Spleen (tissue), 11 donors: ENCODE results near the gene ONECUT3. TPM values are rescaled to one million over a fixed set of nuclear protein-coding genes. Genes with fewer than 3 reads are reported as not detected.

ENCODE experiments used
- DNase-seq: peaks from one replicate; pipeline ENCODE4 v3.0.0-alpha.2; 2020
- H3K27ac ChIP-seq, 8 donors: fragments of 200-600 bp; sonication (generic) in 7 of 8; 1 replicate in 4 of 8; 2 replicates in 4 of 8; pipeline versions ENCODE4 v1.5.0 to v1.8.0; 2016 to 2021; ENCODE audit warnings: inconsistent platforms in 4 of 8, mild to moderate bottlenecking in 4 of 8, moderate library complexity in 1 of 8
- H3K27me3 ChIP-seq, 7 donors: fragments of 200-600 bp; sonication (generic) in 6 of 7; replicated peaks in 1 of 7; 1 replicate in 4 of 7; 2 replicates in 3 of 7; pipeline versions ENCODE4 v1.5.0 to v1.8.0; 2016 to 2021; ENCODE audit warnings: inconsistent platforms in 3 of 7, mild to moderate bottlenecking in 1 of 7
- H3K36me3 ChIP-seq, 6 donors: fragments of 200-600 bp; sonication (generic) in 5 of 6; 1 replicate in 4 of 6; 2 replicates in 2 of 6; pipeline versions ENCODE4 v1.5.0 to v1.8.0; 2016 to 2021; ENCODE audit warnings: inconsistent platforms in 2 of 6
- H3K4me1 ChIP-seq, 6 donors: fragments of 200-600 bp; sonication (generic) in 5 of 6; 1 replicate in 3 of 6; 2 replicates in 3 of 6; pipeline versions ENCODE4 v1.5.0 to v1.8.0; 2016 to 2021; ENCODE audit warnings: inconsistent platforms in 3 of 6
- H3K4me3 ChIP-seq, 8 donors: fragments of 200-600 bp; sonication (generic) in 7 of 8; 1 replicate in 4 of 8; 2 replicates in 4 of 8; pipeline versions ENCODE4 v1.5.0 to v1.8.0; 2016 to 2021; ENCODE audit warnings: inconsistent platforms in 4 of 8, mild to moderate bottlenecking in 4 of 8, moderate library complexity in 2 of 8
- H3K9me3 ChIP-seq, 8 donors: fragments of 200-600 bp; sonication (generic) in 7 of 8; 1 replicate in 4 of 8; 2 replicates in 4 of 8; pipeline versions ENCODE4 v1.5.0 to v1.8.0; 2016 to 2021; ENCODE audit warnings: inconsistent platforms in 4 of 8
- POLR2A ChIP-seq, 3 donors: fragments of 450-650 bp; IDR thresholded peaks; one replicate each; pipeline ENCODE4 v1.5.1; 2017; ENCODE audit warnings: antibody characterized with exemption in 3 of 3, mild to moderate bottlenecking in 1 of 3
- POLR2AphosphoS5 ChIP-seq, 3 donors: sonication (generic); formaldehyde crosslinking; IDR thresholded peaks; one replicate each; pipeline ENCODE4 v1.5.1; 2017; ENCODE audit warnings: antibody characterized with exemption in 3 of 3
- WGBS, 5 donors: extraction: QIAGEN DNeasy Blood & Tissue Kit in 3 of 5; methylation state at CpG; one replicate each; pipeline versions ENCODE4 v1.1.5 to v1.1.7; 2013 to 2018; 5-methylcytosine and 5-hydroxymethylcytosine counted together
- intact Hi-C: fragments of 100-400 bp; cut with DNase I; formaldehyde crosslinking; loops from one replicate; pipeline ENCODE4 v1.15.0; 2023; ENCODE audit warnings: low total_unique reads
- polyA plus RNA-seq, 3 donors: library from polyadenylated mRNA; stranded (reverse); fragments of 200-250 nt; gene quantifications; one replicate each; pipeline ENCODE4 v1.2.1, GENCODE V29; 2013
- total RNA-seq, 7 donors: library from RNA; depleted of rRNA in 3 of 7; stranded (reverse); fragments of >200 nt in 3 of 7; fragmentation: NEBNext Ultra II Directional in 4 of 7; extraction: Animal tissue kit (Norgen Biotek cat#: 25700) in 4 of 7; gene quantifications; one replicate each; pipeline versions ENCODE4 v1.1.0 to v1.2.1, GENCODE V29; 2016 to 2021
- TF ChIP-seq, protein P1 (sequence below), 11 experiments: fragments of 200-600 bp in 7 of 11; fragments of 450-650 bp in 4 of 11; sonication (generic) in 4 of 11; IDR thresholded peaks in 8 of 11; conservative IDR thresholded peaks in 3 of 11; 1 replicate in 7 of 11; 2 replicates in 4 of 11; pipeline versions ENCODE4 v1.4.0 to v1.8.0; 2016 to 2021; ENCODE audit warnings: antibody characterized with exemption in 11 of 11, inconsistent platforms in 4 of 11, mild to moderate bottlenecking in 1 of 11
- donor health status: healthy with polysubstance abuse.
- donor health status: DM: no; HTN: no; CAD: no; lungs with moderate emphysema.
- donor health status: DM: no; HTN: no; CAD: no.
- donor health status: Bipolar disorder and iron deficiency.
- donor health status: healthy.
- donor health status: DM: no; HTN: no; CAD: no.
- donor health status: DM: yes; HTN: yes; CAD: no.

Gene ONECUT3
- total and polyA plus RNA-seq, 10 donors, result not detected

DNA sequence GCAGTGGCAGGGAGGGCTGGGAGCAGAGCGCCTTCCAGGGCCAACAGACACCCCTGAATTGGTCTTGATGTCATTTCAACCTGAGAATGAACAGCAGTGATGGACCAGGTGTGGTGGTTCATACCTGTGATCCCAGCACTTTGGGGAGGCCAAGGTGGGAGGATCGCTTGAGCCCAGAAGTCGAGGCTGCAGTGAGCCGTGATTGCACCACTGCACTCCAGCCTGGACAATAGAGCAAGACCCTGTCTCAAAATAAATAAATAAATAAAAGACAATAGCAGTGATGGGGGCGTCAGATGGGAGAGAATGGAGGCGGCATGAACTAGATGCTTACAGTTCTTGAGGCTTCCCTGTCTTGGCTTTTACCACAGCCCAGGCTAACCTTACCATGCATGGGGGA is 46.1 kb upstream of the ONECUT3 start:
- Histone ChIP-seq H3K4me3 (no peak overlapping the region), H3K4me1 (no peaks in the 10 kb centered on the region), H3K36me3 (no peaks in the 10 kb centered on the region), H3K9me3 (peaks cover 0 to 6% (median 0%) of the 10 kb centered on the region in 8 donors), H3K27ac (no peak overlapping the region), H3K27me3 (peaks cover 0 to 86% (median 0%) of the 10 kb centered on the region in 7 donors)
- WGBS, 5 donors, result 85 to 94% (median 92%) methylated on average over 6 of the region's 6 CpGs
- intact Hi-C loops, result no loop called here
- DNase-seq, result no peak
- TF ChIP-seq, protein P1, sequence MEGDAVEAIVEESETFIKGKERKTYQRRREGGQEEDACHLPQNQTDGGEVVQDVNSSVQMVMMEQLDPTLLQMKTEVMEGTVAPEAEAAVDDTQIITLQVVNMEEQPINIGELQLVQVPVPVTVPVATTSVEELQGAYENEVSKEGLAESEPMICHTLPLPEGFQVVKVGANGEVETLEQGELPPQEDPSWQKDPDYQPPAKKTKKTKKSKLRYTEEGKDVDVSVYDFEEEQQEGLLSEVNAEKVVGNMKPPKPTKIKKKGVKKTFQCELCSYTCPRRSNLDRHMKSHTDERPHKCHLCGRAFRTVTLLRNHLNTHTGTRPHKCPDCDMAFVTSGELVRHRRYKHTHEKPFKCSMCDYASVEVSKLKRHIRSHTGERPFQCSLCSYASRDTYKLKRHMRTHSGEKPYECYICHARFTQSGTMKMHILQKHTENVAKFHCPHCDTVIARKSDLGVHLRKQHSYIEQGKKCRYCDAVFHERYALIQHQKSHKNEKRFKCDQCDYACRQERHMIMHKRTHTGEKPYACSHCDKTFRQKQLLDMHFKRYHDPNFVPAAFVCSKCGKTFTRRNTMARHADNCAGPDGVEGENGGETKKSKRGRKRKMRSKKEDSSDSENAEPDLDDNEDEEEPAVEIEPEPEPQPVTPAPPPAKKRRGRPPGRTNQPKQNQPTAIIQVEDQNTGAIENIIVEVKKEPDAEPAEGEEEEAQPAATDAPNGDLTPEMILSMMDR (IDR thresholded peaks at IDR 0.05 in 8 of 11, conservative IDR thresholded peaks at IDR 0.05 in 3 of 11), result no peak
- TF ChIP-seq POLR2A (IDR thresholded peaks at IDR 0.05) (no peak), POLR2AphosphoS5 (IDR thresholded peaks at IDR 0.05) (no peak)

DNA sequence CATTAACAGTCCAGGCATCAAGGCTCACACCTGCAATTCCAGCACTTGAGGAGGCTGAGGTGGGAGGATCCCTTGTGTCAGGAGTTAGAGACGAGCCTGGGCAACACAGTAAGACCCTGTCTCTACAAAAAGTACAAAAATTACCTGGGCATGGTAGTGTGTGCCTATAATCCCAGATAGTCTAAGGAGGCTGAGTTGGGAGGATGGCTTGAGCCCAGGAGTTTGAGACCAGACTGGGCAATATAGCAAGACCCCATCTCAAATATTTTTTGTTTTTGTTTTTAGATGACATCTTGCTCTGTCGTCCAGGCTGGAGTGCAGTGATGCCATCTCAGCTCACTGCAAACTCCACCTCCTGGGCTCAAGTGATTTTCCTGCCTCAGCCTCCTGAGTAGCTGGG is 40.1 kb upstream of the ONECUT3 start:
- no peak overlapping the region for H3K4me3 ChIP-seq
- H3K27ac ChIP-seq, result no peak overlapping the region
- WGBS, 5 donors, result 75 to 81% (median 78%) methylated on average over 2 of the region's 2 CpGs
- intact Hi-C loops, result no loop called here
- H3K36me3 ChIP-seq, result no peaks in the 10 kb centered on the region
- TF ChIP-seq POLR2AphosphoS5 (IDR thresholded peaks at IDR 0.05) (no peak), POLR2A (IDR thresholded peaks at IDR 0.05) (no peak)
- TF ChIP-seq, protein P1 (IDR thresholded peaks at IDR 0.05 in 8 of 11, conservative IDR thresholded peaks at IDR 0.05 in 3 of 11), result no peak
- H3K4me1 ChIP-seq, result no peaks in the 10 kb centered on the region
- DNase-seq, result no peak
- H3K27me3 ChIP-seq, result peaks cover 0 to 97% (median 5%) of the 10 kb centered on the region in 7 donors
- H3K9me3 ChIP-seq, result no peaks in the 10 kb centered on the region

DNA sequence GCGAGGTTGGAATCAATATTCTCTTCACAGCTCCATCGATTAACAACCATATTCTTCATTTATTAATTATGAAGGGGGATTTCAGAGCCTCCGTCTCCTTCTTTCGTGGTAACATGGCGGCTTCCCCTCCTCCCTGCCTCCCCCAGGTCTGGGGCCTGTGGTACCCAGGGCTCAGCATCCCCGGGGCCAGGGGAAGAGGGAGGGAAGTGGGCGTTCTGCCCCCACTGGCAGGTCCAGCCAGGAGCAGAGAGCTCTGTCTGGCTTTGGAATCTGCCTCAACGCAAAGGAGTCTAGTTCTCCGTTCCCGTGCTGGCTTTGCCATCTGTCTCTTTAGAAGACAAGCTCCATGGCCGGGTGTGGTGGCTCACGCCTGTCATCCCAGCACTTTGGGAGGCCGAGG is 37.8 kb upstream of the ONECUT3 start:
- H3K36me3 ChIP-seq, result no peaks in the 10 kb centered on the region
- 51 to 61% (median 54%) methylated on average over 7 to 13 of the region's 13 CpGs for WGBS, 5 donors
- TF ChIP-seq POLR2A (IDR thresholded peaks at IDR 0.05), result no peak
- TF ChIP-seq POLR2AphosphoS5 (IDR thresholded peaks at IDR 0.05), result no peak
- TF ChIP-seq, protein P1 (IDR thresholded peaks at IDR 0.05 in 8 of 11, conservative IDR thresholded peaks at IDR 0.05 in 3 of 11), result no peak
- H3K4me3 ChIP-seq, result no peak overlapping the region
- no peak for DNase-seq
- no peak overlapping the region for H3K27ac ChIP-seq
- peaks cover 0 to 5% (median 0%) of the 10 kb centered on the region in 6 donors for H3K4me1 ChIP-seq
- intact Hi-C loops, result no loop called here
- H3K9me3 ChIP-seq, result no peaks in the 10 kb centered on the region
- H3K27me3 ChIP-seq, result peaks cover 0 to 97% (median 25%) of the 10 kb centered on the region in 7 donors

DNA sequence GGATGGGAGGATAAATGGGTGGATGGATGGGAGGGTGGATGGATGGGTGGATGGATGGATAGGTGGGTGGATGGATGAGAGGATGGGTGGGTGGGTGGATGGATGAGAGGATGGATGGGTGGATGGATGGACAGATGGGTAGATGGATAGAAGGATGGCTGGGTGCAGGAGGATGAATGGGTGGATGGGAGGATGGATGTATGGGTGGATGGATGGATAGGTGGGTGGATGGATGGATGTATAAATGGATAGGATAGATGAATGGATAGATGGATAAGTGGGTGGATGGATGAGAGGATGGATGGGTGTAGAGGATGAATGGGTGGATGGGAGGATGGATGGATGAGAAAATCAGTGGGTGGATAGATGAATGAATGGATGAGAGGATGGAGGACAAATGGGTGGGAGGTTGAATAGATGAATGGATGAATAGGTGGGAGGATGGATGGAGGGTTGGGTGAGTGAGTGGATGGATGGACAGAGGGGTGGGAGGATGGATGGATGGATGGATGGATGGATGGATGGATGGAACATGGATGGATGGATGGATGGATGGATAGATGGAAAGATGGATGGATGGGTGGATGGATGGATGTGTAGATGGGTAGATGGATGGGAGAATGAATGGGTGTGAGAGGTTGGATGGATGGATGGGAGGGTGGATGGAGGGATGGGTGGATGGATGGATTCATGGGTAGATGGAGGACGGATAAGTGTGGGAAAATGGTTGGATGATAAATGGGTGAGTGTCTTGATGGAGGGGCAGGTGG is 35.9 kb upstream of the ONECUT3 start:
- H3K27ac ChIP-seq, result no peak overlapping the region
- WGBS, 5 donors, result 71 to 100% (median 83%) methylated on average over 1 of the region's 1 CpG
- TF ChIP-seq POLR2A (IDR thresholded peaks at IDR 0.05), result no peak
- TF ChIP-seq POLR2AphosphoS5 (IDR thresholded peaks at IDR 0.05), result no peak
- TF ChIP-seq, protein P1 (IDR thresholded peaks at IDR 0.05 in 8 of 11, conservative IDR thresholded peaks at IDR 0.05 in 3 of 11), result no peak
- no peak for DNase-seq
- peaks cover 0 to 5% (median 0%) of the 10 kb centered on the region in 6 donors for H3K4me1 ChIP-seq
- H3K36me3 ChIP-seq, result no peaks in the 10 kb centered on the region
- intact Hi-C loops, result no loop called here
- H3K4me3 ChIP-seq, result no peak overlapping the region
- H3K27me3 ChIP-seq, result peaks cover 0 to 100% (median 27%) of the 10 kb centered on the region in 7 donors
- H3K9me3 ChIP-seq, result no peaks in the 10 kb centered on the region
